HEK293T (cell line): ENCODE results near the gene CLDN7.
A peak's percentile ranks its signal among the peaks of the same experiment; 100 is the strongest.

Experiments used
- ARNT ChIP-seq: fragments of 450-650 bp; IDR thresholded peaks from 2 replicates; pipeline ENCODE4 v1.6.1; 2017; ENCODE audit warnings: mild to moderate bottlenecking
- FOXA1 ChIP-seq: fragments of 450-650 bp; IDR thresholded peaks from 2 replicates; pipeline ENCODE4 v1.6.1; 2016; ENCODE audit warnings: mild to moderate bottlenecking
- FOXK2 ChIP-seq: fragments of 450-650 bp; IDR thresholded peaks from 2 replicates; pipeline ENCODE4 v1.6.1; 2016; ENCODE audit warnings: mild to moderate bottlenecking
- HDGF ChIP-seq: fragments of 450-650 bp; IDR thresholded peaks from 2 replicates; pipeline ENCODE4 v1.6.1; 2017; ENCODE audit warnings: antibody characterized with exemption, borderline replicate concordance
- NFRKB ChIP-seq: fragments of 450-650 bp; IDR thresholded peaks from 2 replicates; pipeline ENCODE4 v1.6.1; 2016; ENCODE audit warnings: mild to moderate bottlenecking, moderate library complexity
- SP1 ChIP-seq: fragments of 450-650 bp; IDR thresholded peaks from 2 replicates; pipeline ENCODE4 v1.6.1; 2017
- SUZ12 ChIP-seq: fragments of 450-650 bp; IDR thresholded peaks from 2 replicates; pipeline ENCODE4 v1.6.1; 2016; ENCODE audit warnings: mild to moderate bottlenecking
- TARDBP ChIP-seq: fragments of 450-650 bp; IDR thresholded peaks from 2 replicates; pipeline ENCODE4 v1.6.1; 2016
- TF ChIP-seq, protein P1 (sequence below): fragments of 450-650 bp; IDR thresholded peaks from 2 replicates; pipeline ENCODE4 v1.6.1; 2016

DNA sequence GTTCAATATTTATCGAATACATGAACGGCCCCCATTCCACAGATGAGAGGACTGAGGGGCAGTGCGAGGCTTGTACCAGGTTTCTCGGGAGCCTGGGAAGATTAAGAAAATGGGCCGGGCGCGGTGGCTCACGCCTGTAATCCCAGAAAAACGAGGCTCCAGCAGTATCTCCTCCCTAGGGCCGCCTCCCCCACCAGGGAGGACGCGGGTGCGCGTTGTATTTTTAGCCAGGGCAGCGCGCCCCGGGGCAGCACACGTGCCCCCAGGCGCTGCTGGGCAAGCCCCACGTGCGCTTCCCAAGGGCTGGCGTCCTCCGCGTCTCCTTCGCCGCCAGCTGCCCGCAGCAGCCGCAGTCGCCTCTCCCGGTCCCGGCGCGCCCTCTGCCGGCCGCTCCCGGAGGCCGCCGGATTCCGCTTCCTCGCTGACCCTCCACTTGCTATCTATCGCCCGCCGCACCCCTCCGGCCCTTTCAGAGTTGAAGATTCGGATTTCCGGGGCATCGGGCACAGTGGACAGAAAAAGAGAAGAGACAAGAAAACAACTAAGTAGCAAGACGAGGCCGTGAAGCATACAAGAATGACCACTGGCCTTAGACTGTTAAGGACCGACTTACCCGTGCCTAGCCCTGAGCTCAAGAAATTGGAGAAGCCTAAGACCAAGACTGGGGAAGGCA is 34.0 kb upstream of the CLDN7 start:
- TF ChIP-seq ARNT = peak; percentile 7; the same call in 1 of the 2 replicates
- no peak for TF ChIP-seq SUZ12
- TF ChIP-seq FOXK2 = no peak
- no peak for TF ChIP-seq SP1
- TF ChIP-seq, protein P1, sequence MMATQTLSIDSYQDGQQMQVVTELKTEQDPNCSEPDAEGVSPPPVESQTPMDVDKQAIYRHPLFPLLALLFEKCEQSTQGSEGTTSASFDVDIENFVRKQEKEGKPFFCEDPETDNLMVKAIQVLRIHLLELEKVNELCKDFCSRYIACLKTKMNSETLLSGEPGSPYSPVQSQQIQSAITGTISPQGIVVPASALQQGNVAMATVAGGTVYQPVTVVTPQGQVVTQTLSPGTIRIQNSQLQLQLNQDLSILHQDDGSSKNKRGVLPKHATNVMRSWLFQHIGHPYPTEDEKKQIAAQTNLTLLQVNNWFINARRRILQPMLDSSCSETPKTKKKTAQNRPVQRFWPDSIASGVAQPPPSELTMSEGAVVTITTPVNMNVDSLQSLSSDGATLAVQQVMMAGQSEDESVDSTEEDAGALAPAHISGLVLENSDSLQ = no peak
- no peak for TF ChIP-seq TARDBP
- no peak for TF ChIP-seq NFRKB
- no peak for TF ChIP-seq HDGF
- TF ChIP-seq FOXA1 = no peak
